HCT116 (cell line): ENCODE data around the gene SP110. TPM values are rescaled to one million over a fixed set of nuclear protein-coding genes. Genes with fewer than 3 reads are reported as not detected.

Experiments
- ATAC-seq: fragments of 200-7000 bp; cut with Tn5 transposase; 2 replicates; pipeline ENCODE4 v1.9.1; 2020; ENCODE audit warnings: mild to moderate bottlenecking, moderate library complexity
- BruUV-seq: library from RNA; stranded (reverse); fragments of 400-500 nt; replicated peaks from 2 replicates; lab custom pipeline; 2021; lab: Mats Ljungman, UMichigan
- CTCF ChIA-PET: fragments of 300-600 bp; sonication (Branson Sonifier 250); formaldehyde crosslinking; loops from one replicate; lab custom pipeline; 2021; ENCODE audit warnings: antibody characterized with exemption; lab: Charles Lee
- POLR2A ChIA-PET: fragments of 300-600, 350-600 bp; sonication (Branson Sonifier 250); formaldehyde crosslinking; loops from one replicate; lab custom pipeline; 2021; ENCODE audit warnings: antibody characterized with exemption; lab: Charles Lee
- RAD21 ChIA-PET, 2 experiments: fragments of 300-600 bp; sonication (Branson Sonifier 250); formaldehyde crosslinking; loops; one replicate each; lab custom pipeline; 2023; ENCODE audit warnings: low total read pairs in 2 of 2; ENCODE audit not compliant: uncharacterized antibody in 2 of 2, unreplicated experiment in 2 of 2, low non-redundant PET in 1 of 2; lab: Charles Lee
- DNase-seq: peaks from one replicate; pipeline ENCODE4 v3.0.0-alpha.2; 2010; ENCODE audit warnings: low read depth, low spot score
- H2AFZ ChIP-seq: fragments of 200-600 bp; shearing (Covaris generic), sonication (generic); 2 replicates; pipeline ENCODE4 v1.6.1; 2017; ENCODE audit warnings: low read depth, mixed run types, mixed read lengths, antibody characterized with exemption, low read length; ENCODE audit not compliant: poor library complexity, severe bottlenecking
- H3K27ac ChIP-seq: 2 replicates; pipeline ENCODE4 v1.5.1; 2012; ENCODE audit warnings: low read depth, low read length
- H3K27me3 ChIP-seq: fragments of 200-600 bp; sonication (generic); 2 replicates; pipeline ENCODE4 v1.6.1; 2016; ENCODE audit warnings: mixed run types, low read length, mixed read lengths; ENCODE audit not compliant: insufficient read depth
- H3K36me3 ChIP-seq, 2 experiments: fragments of 200-500 bp in 1 of 2; fragments of 200-600 bp in 1 of 2; sonication (Bioruptor generic) in 1 of 2; sonication (generic) in 1 of 2; 2 replicates each; pipeline versions ENCODE4 v1.5.1 to v1.6.1; 2014 to 2016; ENCODE audit warnings: low read length in 2 of 2, inconsistent platforms in 1 of 2, mixed read lengths in 1 of 2, mixed run types in 1 of 2; ENCODE audit not compliant: insufficient read depth in 2 of 2, control insufficient read depth in 1 of 2
- H3K4me1 ChIP-seq, 2 experiments: fragments of 200-600 bp in 1 of 2; sonication (generic) in 1 of 2; 2 replicates each; pipeline versions ENCODE4 v1.5.1 to v1.6.1; 2012 to 2017; ENCODE audit warnings: low read length in 2 of 2, inconsistent platforms in 1 of 2, mild to moderate bottlenecking in 1 of 2, mixed read lengths in 1 of 2, mixed run types in 1 of 2, moderate library complexity in 1 of 2; ENCODE audit not compliant: insufficient read depth in 2 of 2, control insufficient read depth in 1 of 2
- H3K4me2 ChIP-seq: fragments of 200-600 bp; sonication (generic); 2 replicates; pipeline ENCODE4 v1.6.1; 2017; ENCODE audit warnings: mixed run types, low read length, mixed read lengths
- H3K4me3 ChIP-seq, 2 experiments: fragments of 200-600 bp in 1 of 2; sonication (generic) in 1 of 2; replicated peaks in 1 of 2; 2 replicates each; pipeline ENCODE4 v1.5.1; 2011 to 2016; ENCODE audit warnings: low read length in 2 of 2, control low read depth in 1 of 2, low read depth in 1 of 2, mild to moderate bottlenecking in 1 of 2, mixed read lengths in 1 of 2, mixed run types in 1 of 2
- H3K79me2 ChIP-seq: fragments of 200-600 bp; sonication (generic); 2 replicates; pipeline ENCODE4 v1.6.1; 2017; ENCODE audit warnings: mild to moderate bottlenecking, mixed run types, low read length, moderate library complexity, mixed read lengths; ENCODE audit not compliant: insufficient read depth
- H3K9ac ChIP-seq: fragments of 200-600 bp; sonication (generic); 2 replicates; pipeline ENCODE4 v1.6.1; 2016; ENCODE audit warnings: low read length, mixed read lengths
- H3K9me2 ChIP-seq: fragments of 200-600 bp; sonication (generic), shearing (Covaris generic); 2 replicates; pipeline ENCODE4 v1.6.1; 2017; ENCODE audit warnings: mixed run types, mild to moderate bottlenecking, moderate library complexity; ENCODE audit not compliant: insufficient read depth
- H3K9me3 ChIP-seq, 2 experiments: fragments of 200-500 bp in 1 of 2; fragments of 200-600 bp in 1 of 2; sonication (Bioruptor generic) in 1 of 2; sonication (generic) in 1 of 2; 2 replicates each; pipeline ENCODE4 v1.6.1; 2014 to 2017; ENCODE audit warnings: low read length in 2 of 2, mixed read lengths in 2 of 2, inconsistent platforms in 1 of 2, low read depth in 1 of 2, mild to moderate bottlenecking in 1 of 2, mixed run types in 1 of 2, moderate library complexity in 1 of 2; ENCODE audit not compliant: control insufficient read depth in 1 of 2, insufficient read depth in 1 of 2
- H4K20me1 ChIP-seq: fragments of 200-600 bp; sonication (generic), shearing (Covaris generic); 2 replicates; pipeline ENCODE4 v1.6.1; 2017; ENCODE audit warnings: mixed run types, mild to moderate bottlenecking, moderate library complexity; ENCODE audit not compliant: insufficient read depth
- CBX3 ChIP-seq: IDR thresholded peaks from 2 replicates; pipeline ENCODE4 v1.6.1; 2012; ENCODE audit warnings: low read depth
- CEBPB ChIP-seq: IDR thresholded peaks from 2 replicates; pipeline ENCODE4 v1.6.1; 2012; ENCODE audit warnings: low read depth
- EGR1 ChIP-seq: IDR thresholded peaks from 2 replicates; pipeline ENCODE4 v1.6.1; 2012; ENCODE audit warnings: low read depth
- ELF1 ChIP-seq: IDR thresholded peaks from 2 replicates; pipeline ENCODE4 v1.6.1; 2012; ENCODE audit warnings: low read depth, borderline replicate concordance
- EZH2 ChIP-seq: fragments of 200-600 bp; sonication (generic); IDR thresholded peaks from 2 replicates; pipeline ENCODE4 v1.6.1; 2017; ENCODE audit warnings: antibody characterized with exemption, mixed run types
- FOSL1 ChIP-seq: IDR thresholded peaks from 2 replicates; pipeline ENCODE4 v1.6.1; 2012; ENCODE audit warnings: low read depth
- POLR2A ChIP-seq: IDR thresholded peaks from 2 replicates; pipeline ENCODE4 v1.7.0; 2011; ENCODE audit warnings: borderline replicate concordance; ENCODE audit not compliant: insufficient read depth, insufficient read length; ENCODE audit errors: extremely low read depth
- POLR2AphosphoS5 ChIP-seq: IDR thresholded peaks from 2 replicates; pipeline ENCODE4 v1.6.1; 2011; ENCODE audit warnings: mild to moderate bottlenecking, low read depth, low read length, moderate library complexity
- RAD21 ChIP-seq: IDR thresholded peaks from 2 replicates; pipeline ENCODE4 v1.6.1; 2012; ENCODE audit warnings: low read depth, mild to moderate bottlenecking
- REST ChIP-seq: IDR thresholded peaks from 2 replicates; pipeline ENCODE4 v1.6.1; 2012; ENCODE audit warnings: low read depth
- SIN3A ChIP-seq: IDR thresholded peaks from 2 replicates; pipeline ENCODE4 v1.6.1; 2012; ENCODE audit warnings: low read depth
- SP1 ChIP-seq: IDR thresholded peaks from 2 replicates; pipeline ENCODE4 v1.6.1; 2012; ENCODE audit warnings: low read depth
- SRF ChIP-seq: IDR thresholded peaks from 2 replicates; pipeline ENCODE4 v1.6.1; 2012; ENCODE audit warnings: low read depth
- TCF7L2 ChIP-seq: IDR thresholded peaks from 2 replicates; pipeline ENCODE4 v1.7.0; 2011; ENCODE audit warnings: borderline replicate concordance, inconsistent platforms; ENCODE audit not compliant: insufficient read depth, insufficient read length; ENCODE audit errors: extremely low read depth
- YY1 ChIP-seq: IDR thresholded peaks from 2 replicates; pipeline ENCODE4 v1.6.1; 2011; ENCODE audit warnings: low read length, low read depth, moderate library complexity, mild to moderate bottlenecking; ENCODE audit not compliant: insufficient replicate concordance; ENCODE audit errors: extremely low read depth
- ZBTB33 ChIP-seq: IDR thresholded peaks from 2 replicates; pipeline ENCODE4 v1.6.1; 2011; ENCODE audit warnings: mild to moderate bottlenecking, low read length, moderate library complexity; ENCODE audit not compliant: insufficient replicate concordance; ENCODE audit errors: extremely low read depth
- ZNF274 ChIP-seq: fragments of 200-500 bp; sonication (Bioruptor generic); IDR thresholded peaks from 2 replicates; pipeline ENCODE4 v1.6.1; 2014; ENCODE audit warnings: mild to moderate bottlenecking, low read depth, low read length, inconsistent platforms
- intact Hi-C: fragments of 100-400 bp; cut with micrococcal nuclease; formaldehyde crosslinking; loops from 2 replicates; pipeline ENCODE4 v1.10.0; 2022
- total RNA-seq: library from RNA; stranded (reverse); gene quantifications from one replicate; pipeline ENCODE4 v1.2.1, GENCODE V29; 2021; ENCODE audit not compliant: unreplicated experiment
- TF ChIP-seq, protein P1 (sequence below), 3 experiments: fragments of 200-600 bp in 1 of 3; sonication (generic) in 1 of 3; IDR thresholded peaks in 2 of 3; conservative IDR thresholded peaks in 1 of 3; 2 replicates each; pipeline ENCODE4 v1.5.1; 2012 to 2017; ENCODE audit warnings: low read depth in 2 of 3, low read length in 2 of 3, antibody characterized with exemption in 1 of 3, borderline replicate concordance in 1 of 3, control low read depth in 1 of 3, mild to moderate bottlenecking in 1 of 3, mixed read lengths in 1 of 3, mixed run types in 1 of 3, moderate library complexity in 1 of 3; ENCODE audit not compliant: insufficient read depth in 1 of 3
- TF ChIP-seq, protein P2 (sequence below): IDR thresholded peaks from 2 replicates; pipeline ENCODE4 v1.6.1; 2012

SP110 gene
- total RNA-seq, 1 experiment from 2014 or later: 8.5 TPM

DNA sequence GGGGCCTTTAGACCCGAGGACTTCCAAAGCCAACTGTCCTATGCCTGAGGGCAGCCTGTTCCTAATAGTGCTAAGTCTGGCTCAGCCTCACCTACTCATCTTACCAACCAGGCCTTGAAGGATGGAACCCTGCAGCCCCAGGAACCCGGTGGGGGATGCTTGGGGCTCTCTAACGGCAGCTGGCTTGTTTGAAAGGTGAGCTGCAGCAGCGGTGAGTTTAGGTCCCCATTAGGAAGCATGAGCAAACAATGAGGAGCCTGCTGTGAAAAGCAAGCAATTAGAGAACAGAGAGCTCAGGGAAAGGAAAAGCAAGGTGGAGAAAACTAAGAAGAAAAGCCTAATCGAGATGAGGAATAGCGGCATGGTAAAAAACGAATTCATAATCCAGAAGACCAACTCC lies 39.9 kb downstream of the SP110 start:
- intact Hi-C loops: no loop called here
- H3K9ac ChIP-seq: no peak overlapping the region
- TF ChIP-seq RAD21: no peak
- TF ChIP-seq ZBTB33: no peak
- no peak for TF ChIP-seq CBX3
- TF ChIP-seq SP1: no peak
- TF ChIP-seq ZNF274: no peak
- no peak for TF ChIP-seq SIN3A
- TF ChIP-seq EZH2: no peak
- no peak for TF ChIP-seq FOSL1
- no peak for TF ChIP-seq CEBPB
- no peak for TF ChIP-seq EGR1
- no peak for TF ChIP-seq TCF7L2
- TF ChIP-seq, protein P1, sequence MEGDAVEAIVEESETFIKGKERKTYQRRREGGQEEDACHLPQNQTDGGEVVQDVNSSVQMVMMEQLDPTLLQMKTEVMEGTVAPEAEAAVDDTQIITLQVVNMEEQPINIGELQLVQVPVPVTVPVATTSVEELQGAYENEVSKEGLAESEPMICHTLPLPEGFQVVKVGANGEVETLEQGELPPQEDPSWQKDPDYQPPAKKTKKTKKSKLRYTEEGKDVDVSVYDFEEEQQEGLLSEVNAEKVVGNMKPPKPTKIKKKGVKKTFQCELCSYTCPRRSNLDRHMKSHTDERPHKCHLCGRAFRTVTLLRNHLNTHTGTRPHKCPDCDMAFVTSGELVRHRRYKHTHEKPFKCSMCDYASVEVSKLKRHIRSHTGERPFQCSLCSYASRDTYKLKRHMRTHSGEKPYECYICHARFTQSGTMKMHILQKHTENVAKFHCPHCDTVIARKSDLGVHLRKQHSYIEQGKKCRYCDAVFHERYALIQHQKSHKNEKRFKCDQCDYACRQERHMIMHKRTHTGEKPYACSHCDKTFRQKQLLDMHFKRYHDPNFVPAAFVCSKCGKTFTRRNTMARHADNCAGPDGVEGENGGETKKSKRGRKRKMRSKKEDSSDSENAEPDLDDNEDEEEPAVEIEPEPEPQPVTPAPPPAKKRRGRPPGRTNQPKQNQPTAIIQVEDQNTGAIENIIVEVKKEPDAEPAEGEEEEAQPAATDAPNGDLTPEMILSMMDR (IDR thresholded peaks at IDR 0.05 in 2 of 3, conservative IDR thresholded peaks at IDR 0.05 in 1 of 3; ENCODE audit: borderline replicate concordance in 1 of 3, insufficient read depth in 1 of 3, low read depth in 2 of 3, low read length in 2 of 3): no peak
- no peak for TF ChIP-seq ELF1
- TF ChIP-seq POLR2A: no peak
- TF ChIP-seq YY1: no peak
- TF ChIP-seq, protein P2, sequence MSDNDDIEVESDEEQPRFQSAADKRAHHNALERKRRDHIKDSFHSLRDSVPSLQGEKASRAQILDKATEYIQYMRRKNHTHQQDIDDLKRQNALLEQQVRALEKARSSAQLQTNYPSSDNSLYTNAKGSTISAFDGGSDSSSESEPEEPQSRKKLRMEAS: no peak
- TF ChIP-seq SRF: no peak
- TF ChIP-seq POLR2AphosphoS5: no peak
- no peak for TF ChIP-seq REST

More for the DNA sequence above, 39.9 kb downstream of the SP110 start:
- no TSS peak for BruUV-seq
- no peaks in the 10 kb centered on the region for H3K79me2 ChIP-seq
- no peak overlapping the region for H3K4me3 ChIP-seq
- H4K20me1 ChIP-seq: no peaks in the 10 kb centered on the region
- ChIA-PET POLR2A (no interaction called here), CTCF (no interaction called here), RAD21 (no interaction called here)
- H3K4me2 ChIP-seq: no peak overlapping the region
- no peaks in the 10 kb centered on the region for H3K36me3 ChIP-seq
- DNase-seq (no peak), ATAC-seq (no peak)
- no peaks in the 10 kb centered on the region for H3K9me3 ChIP-seq
- H3K27ac ChIP-seq: no peak overlapping the region
- H3K9me2 ChIP-seq: no peaks in the 10 kb centered on the region
- no peak overlapping the region for H2AFZ ChIP-seq
- H3K4me1 ChIP-seq: no peaks in the 10 kb centered on the region
- H3K27me3 ChIP-seq: no peaks in the 10 kb centered on the region
